Fibroblast of mammary gland (primary cell): ENCODE measurements around the gene ITGA1.
A peak's percentile ranks its signal among the peaks of the same experiment; 100 is the strongest.

ENCODE experiments used
- DNase-seq: peaks from one replicate; pipeline ENCODE4 v3.0.0-alpha.2; 2010; ENCODE audit warnings: low read depth
- H3K4me3 ChIP-seq: 2 replicates; pipeline ENCODE4 v1.5.1; 2011; ENCODE audit warnings: low read depth, mild to moderate bottlenecking, low read length, moderate library complexity; ENCODE audit not compliant: control insufficient read depth
- CTCF ChIP-seq: conservative IDR thresholded peaks from 2 replicates; pipeline ENCODE4 v1.5.1; 2011; ENCODE audit warnings: low read depth, low read length, inconsistent platforms; ENCODE audit not compliant: control insufficient read depth, insufficient read depth

ITGA1 gene

DNA sequence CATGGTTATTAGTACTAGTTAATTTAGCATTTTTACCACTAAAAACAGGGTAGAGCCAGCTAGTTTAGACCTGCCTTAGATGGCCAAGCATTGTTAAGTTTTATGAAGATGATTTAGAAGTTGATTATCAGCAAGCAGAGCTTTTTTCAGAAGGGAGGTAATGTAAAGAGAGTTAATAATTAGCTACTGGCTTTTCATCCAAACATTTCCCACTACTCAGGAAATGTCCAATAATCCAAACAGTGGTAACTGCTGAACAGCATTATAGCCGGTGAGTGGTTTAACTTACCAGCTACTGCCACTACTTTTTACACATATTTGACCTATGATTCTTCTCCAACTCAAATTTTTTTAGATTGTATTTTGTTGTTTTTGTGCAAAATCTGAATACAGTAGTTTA lies 1.7 kb downstream of the ITGA1 start:
- no peak overlapping the region for H3K4me3 ChIP-seq
- TF ChIP-seq CTCF: no peak
- DNase-seq: no peak

- no peak overlapping the region for H3K4me3 ChIP-seq
- TF ChIP-seq CTCF: no peak
Measured at GRCh38 chr5:52789851-52790250, 2.1 kb downstream of the ITGA1 start.

GRCh38 chr5:52791366-52791765 lies 3.6 kb downstream of the ITGA1 start:
- H3K4me3 ChIP-seq: no peak overlapping the region
- DNase-seq: no peak
- no peak for TF ChIP-seq CTCF

More at GRCh38 chr5:52789851-52790250, 2.1 kb downstream of the ITGA1 start:
- no peak for DNase-seq

- peak; percentile 67 for DNase-seq
- TF ChIP-seq CTCF: no peak
- no peak overlapping the region for H3K4me3 ChIP-seq
Measured at GRCh38 chr5:52794519-52794918, 6.8 kb downstream of the ITGA1 start.

DNA sequence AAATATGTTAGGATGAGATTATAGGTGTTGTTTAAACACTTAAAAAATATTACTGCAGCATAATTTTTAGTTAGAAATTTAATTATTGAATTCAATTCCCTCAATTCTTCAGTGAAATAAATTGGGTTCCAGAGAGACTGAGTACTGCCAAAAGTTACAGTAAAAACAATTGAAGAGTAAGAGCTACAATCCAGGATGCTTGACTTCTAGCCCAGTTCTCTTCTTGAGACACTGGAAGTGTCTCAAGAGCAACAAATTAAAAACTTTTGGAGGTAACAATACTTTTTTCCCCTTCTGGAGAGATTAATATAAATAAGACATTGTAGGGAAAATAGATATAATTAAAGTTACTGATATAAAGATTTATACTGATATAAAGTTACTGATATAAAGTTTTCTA lies 8.3 kb downstream of the ITGA1 start:
- TF ChIP-seq CTCF: no peak
- no peak overlapping the region for H3K4me3 ChIP-seq
- DNase-seq: no peak

DNA sequence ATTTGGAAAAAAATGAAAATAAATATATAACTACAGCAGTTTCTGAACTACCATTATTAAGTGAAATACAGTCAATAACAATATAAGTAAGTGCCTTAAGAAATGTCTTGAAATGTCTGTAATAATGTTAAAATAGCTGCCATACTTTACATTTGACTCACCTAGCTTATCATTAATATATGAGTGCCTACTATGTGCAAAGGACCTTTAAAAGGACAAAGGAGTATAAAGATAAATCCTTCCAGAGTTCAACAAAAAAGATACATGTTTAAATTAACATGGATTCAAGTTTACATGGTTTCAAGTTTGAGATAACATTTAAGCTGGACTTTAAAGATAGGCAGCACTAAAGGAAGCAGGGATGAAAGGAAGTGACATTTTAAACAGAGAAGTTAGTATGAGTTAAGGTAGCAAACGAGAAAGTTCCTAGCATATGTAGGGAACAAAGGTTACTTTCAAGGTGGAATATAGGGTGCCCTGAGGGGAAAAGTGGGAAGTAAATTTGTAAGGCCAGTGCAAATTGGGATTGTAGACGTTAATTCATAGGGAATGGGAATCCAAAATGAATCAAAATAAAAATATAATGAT lies 8.9 kb downstream of the ITGA1 start:
- H3K4me3 ChIP-seq: no peak overlapping the region
- TF ChIP-seq CTCF: no peak
- no peak for DNase-seq

DNA sequence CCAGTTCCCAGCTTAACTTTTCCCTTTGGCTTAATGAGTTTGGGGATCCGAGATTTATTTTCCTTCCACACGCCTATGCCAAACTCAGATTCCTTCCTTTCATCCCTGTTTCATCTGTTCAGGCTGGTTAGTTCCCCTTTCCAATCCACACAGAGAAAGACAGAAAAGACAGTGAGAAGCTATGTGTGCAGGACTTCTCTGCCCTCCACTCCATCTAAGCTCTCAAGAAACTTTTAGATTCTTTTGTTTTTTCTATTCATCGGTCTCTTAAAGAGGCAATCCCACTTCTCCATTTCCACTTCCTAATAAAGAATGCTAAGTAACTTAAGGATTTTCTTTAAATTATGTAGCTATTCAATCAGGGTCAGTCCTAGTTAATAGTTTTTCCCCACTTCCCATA lies 11.2 kb downstream of the ITGA1 start:
- TF ChIP-seq CTCF: no peak
- peak overlapping the region; percentile 82 for H3K4me3 ChIP-seq
- DNase-seq: no peak
